NCI-H2029 (cell line): ENCODE data around the gene FMN1.

Source experiments
- DNase-seq: peaks from one replicate; lab custom pipeline; 2025; lab: John Stamatoyannopoulos, UW

Gene FMN1

GRCh38 chr15:33011976-33012375, 182.5 kb downstream of the FMN1 start:
- DNase-seq = no peak

DNA sequence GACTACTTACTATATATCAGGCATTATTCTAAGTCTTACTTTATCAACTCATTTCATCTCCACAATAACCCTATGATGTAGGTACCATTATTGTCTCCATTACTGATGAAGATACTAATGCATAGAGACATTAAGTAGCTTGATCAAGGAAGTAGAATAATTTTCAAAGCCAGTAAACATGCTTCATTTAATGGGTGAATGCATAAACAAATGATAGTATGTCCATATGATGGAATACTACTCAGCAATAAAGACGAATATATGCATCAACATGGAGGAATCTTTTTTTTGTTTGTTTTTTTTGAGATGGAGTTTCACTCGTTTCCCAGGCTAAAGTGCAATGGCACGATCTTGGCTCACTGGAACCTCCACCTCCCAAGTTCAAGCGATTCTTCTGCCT, 184.9 kb downstream of the FMN1 start:
- no peak for DNase-seq

DNA sequence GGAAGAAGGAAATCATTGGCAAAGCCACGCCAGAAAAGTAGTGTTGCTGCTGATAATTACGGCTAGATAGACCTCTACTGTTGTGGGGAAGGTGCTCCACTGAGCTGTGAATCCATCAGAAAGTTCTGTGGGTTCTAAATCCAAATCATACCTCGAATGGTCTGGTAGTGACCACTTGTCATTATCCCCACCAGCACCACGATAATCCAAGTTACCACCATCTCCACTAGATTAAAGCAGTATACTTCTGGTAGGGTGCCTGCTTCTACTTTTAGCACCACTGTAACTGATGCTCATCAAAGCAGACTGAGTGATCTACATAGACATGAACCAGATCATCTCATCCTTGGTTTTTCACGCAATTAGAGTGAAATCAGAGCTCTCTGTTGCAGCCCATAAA, 185.5 kb downstream of the FMN1 start:
- DNase-seq = no peak

GRCh38 chr15:33008284-33008995, 186.1 kb downstream of the FMN1 start:
- no peak for DNase-seq

GRCh38 chr15:33007303-33007855, 187.1 kb downstream of the FMN1 start:
- no peak for DNase-seq

GRCh38 chr15:33005582-33005981, 188.9 kb downstream of the FMN1 start:
- no peak for DNase-seq

DNA sequence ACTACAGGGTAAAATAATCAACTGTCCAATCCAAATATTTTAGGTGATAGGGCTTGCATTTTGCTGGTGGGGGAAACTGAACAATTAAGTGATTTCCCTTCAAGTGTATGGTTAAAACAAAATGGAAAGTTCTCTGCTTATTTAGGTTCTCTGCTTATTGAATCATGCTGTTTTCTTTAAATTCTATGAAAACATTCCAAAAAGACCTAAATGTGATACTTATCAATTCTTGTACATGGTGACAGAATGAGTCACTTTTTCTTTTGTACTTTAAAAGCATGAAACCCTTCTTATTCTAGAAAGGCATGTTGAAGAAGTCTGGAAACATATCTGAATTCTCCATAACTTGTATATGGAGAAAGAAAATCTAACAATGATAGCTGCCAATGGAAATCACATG, 192.6 kb downstream of the FMN1 start:
- no peak for DNase-seq

GRCh38 chr15:32998979-32999672, 195.4 kb downstream of the FMN1 start:
- DNase-seq = no peak

DNA sequence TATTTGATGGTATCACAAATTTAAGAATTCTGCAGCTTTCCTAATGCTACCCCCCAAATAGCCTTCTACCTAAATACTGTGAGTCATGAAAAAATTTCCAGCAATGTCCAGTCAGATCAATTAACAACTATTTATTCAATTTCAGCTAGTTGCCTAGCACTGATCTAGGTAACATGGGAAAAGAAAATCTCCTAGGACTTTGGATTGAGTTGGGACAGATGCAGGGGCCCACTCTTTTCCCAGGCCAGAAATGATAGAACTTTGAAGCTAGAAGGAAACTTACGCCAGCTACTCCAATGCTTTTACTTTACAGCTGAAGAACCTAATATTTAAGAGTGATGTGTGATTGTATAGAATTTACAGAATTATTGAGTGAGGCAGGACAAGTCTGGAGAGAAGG, 196.3 kb downstream of the FMN1 start:
- DNase-seq = no peak

DNA sequence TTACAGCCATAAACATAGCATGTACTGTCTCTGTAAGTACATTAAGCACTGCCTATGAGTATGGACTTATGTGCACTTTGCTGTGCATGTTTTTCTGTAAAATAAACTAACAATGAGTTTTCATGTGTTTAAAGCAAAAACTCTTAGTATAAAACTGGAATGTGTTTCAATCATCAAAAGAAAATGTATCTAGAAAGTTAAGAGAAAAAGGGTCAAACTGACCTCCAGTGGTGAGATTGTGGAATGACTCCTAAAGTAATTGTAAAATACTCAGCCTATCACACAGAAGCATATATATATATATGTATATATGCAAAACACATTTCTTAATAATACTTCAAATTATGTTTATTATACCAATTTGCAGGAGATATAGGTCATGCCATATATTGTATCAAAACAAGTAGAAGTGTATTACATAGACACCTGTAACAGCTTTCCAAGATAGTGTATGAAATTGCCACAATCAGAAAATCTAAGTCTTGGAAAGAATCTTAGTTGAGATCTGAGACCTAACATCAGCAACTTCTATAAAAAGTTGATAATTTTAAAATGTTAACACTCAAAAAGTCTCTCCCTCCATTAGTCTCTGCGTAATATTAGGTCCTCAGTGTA, 199.6 kb downstream of the FMN1 start:
- no peak for DNase-seq

- DNase-seq = no peak
Observed at GRCh38 chr15:32993285-32993684, 201.2 kb downstream of the FMN1 start.

- DNase-seq = no peak
Observed at GRCh38 chr15:32991619-32992111, 202.8 kb downstream of the FMN1 start.

DNA sequence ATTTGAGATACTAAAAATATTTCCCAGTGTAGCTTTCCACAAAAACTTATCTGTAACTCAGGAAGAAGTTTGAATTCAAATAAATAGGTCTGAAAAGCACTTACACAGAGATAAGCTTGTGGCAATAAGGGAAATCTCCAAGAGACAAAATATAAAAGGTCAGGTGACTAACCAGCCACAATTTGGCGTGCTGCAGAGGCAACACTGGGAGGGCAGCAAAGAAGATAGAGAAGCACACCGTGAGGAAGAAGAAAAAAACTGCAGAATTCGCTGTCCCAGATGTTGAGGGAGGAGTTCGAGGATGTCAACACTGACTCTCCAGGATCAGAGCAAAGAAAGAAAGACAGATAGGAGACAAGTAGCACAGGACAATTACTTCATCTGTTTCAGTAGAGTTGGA, 204.4 kb downstream of the FMN1 start:
- no peak for DNase-seq

DNA sequence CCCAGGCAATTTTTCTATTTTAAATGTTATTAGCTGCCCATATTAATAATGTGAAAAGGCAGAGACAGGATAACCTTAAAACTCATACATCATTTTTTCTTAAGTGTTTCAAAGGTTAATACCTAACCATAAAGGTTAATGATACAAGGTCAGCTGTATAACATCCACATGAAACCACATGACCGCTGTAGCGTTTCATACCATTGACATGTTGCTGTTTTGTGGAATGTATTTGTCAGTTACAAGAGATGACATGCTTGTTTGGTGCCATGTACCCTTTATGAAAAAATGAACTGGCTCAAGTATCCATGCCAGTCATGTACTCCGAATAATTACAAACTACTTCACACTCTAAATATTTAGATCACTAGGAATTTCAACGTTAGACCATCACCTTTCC, 207.4 kb downstream of the FMN1 start:
- no peak for DNase-seq

DNA sequence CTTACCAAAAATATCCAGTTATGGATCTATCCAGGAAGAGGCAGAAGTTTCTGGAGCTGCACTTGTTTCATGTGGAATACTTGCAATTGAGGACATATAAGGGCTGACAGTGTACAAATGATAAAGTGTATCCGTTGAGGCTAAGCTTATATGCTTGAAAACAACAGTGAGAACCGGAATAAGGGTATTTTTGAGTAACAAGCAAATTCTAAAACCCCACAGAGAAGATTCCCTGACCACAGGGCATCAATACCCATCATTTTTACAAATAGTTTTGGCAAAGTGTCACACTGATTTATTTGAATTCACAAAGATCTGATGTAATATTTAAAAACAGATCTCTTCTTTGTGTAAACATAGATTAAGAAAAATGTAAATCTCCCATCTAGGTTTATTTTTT, 208.4 kb downstream of the FMN1 start:
- DNase-seq = no peak

DNA sequence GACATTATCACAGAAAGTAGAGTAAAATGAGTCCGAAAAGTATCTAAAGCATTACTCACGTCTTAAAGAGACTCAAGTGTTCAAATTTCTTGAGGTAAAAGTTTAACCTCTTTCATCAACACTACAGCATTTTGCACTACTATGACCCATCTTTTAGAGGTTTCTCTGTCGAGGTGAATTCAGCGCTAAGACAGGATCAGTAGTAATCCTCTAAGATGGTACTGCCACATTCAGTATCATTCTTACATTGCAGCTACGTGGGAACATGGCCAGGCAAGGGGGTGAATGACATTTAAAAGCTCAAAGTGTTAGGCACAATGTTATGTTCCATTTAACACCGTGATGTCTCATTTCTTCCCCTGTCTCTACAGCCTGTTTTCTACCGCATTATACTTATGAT, 210.8 kb downstream of the FMN1 start:
- DNase-seq = no peak

DNA sequence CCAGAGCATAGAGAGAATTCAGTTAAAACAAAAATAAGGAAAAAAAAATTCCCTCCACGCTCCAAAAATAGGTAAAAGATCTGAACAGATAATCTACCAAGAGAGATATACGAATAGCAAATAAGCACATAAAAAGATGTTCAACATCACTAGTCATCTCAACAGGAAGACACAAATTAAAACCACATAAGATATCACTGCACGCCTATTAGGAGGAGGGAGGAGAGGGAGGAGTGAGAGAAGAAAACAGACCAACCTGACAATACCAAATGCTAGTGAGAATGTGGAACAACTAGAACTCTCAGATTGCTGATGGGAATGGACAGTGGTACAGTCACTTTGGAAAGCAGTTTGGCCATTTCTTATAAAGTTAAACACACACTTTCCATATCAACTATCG, 212.5 kb downstream of the FMN1 start:
- no peak for DNase-seq

DNA sequence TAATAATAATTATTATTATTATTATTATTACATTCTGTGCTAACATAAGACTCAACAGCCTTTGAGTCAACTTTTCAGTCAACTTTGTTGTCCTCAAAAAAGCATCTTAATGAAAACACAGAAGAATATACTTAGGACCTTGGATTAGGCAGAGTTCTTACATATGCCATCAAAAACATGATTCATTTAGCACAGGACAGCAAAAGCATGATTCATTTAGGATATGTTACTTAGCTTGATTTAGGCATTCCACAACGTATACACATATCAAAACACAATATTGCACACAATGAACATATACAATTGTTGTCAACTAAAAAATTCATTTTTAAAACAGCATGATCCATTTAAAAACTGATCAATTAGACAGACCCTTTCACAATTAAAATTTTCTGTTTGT, 213.0 kb downstream of the FMN1 start:
- DNase-seq = no peak

DNA sequence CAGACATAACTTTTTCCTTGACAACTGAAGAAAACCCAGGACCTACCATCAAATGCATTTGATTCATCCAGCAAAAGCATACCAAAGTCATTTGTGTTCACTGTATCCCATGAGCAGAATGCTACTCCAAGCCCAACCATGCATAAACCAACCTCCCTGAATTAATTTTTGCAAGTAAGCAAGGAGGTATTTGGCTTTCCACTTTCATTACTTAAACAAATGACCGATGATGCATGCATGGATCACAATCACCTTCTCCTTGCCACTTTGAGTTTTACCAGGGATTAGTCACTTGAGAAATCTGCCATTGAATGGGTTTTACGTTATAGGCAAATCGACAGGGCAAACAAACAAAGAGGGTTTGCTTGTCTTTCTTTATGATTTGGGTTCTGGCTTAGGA, 214.8 kb downstream of the FMN1 start:
- DNase-seq = no peak

DNA sequence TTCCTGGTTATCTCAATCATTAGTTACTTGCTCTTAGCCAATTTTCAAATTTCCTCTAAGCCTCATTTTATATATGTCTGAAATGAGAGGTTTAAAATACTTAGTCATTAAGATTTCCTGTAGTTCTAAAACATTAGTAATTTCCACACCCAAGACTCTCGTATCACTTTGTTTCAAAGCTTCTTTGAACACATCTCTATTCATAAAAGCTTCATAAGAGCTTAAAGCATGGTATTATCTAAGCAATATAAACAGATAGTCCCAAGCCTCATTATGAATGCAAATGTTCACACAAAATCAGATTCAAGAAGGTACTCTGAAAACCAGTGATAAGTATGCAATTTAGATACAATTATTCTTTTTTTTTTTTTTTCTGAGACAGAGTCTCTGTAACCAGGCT, 217.0 kb downstream of the FMN1 start:
- no peak for DNase-seq

- DNase-seq = no peak
Observed at GRCh38 chr15:32974691-32975090, 219.8 kb downstream of the FMN1 start.

GRCh38 chr15:32972686-32973085, 221.8 kb downstream of the FMN1 start:
- no peak for DNase-seq

DNA sequence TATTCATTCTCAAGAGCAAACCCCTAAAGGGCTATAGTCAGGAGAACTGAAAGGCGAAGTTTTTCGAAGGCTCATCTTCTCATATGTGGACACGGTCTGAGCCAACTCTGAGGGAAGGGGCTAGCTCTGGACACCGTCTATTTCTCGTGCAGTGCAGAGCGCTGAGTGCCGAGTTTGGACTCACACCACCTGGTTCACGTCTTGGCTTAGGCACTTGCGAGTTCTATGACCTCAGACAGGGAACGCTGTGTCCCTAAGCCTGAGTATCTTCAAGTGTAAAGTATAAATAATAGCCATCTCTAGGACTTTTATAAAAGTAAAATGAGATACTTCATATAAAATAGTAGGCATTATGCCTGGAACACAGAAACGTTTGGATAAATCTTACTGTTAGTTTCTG, 223.7 kb downstream of the FMN1 start:
- DNase-seq = no peak
